ENCODE results near the gene BCR. TPM values are rescaled to one million over a fixed set of nuclear protein-coding genes. Genes with fewer than 3 reads are reported as not detected.

The BCR gene
- total and polyA plus RNA-seq, 7 donors, result 2.7 to 7.7 (median 6.5) TPM

- TF ChIP-seq, protein P1, sequence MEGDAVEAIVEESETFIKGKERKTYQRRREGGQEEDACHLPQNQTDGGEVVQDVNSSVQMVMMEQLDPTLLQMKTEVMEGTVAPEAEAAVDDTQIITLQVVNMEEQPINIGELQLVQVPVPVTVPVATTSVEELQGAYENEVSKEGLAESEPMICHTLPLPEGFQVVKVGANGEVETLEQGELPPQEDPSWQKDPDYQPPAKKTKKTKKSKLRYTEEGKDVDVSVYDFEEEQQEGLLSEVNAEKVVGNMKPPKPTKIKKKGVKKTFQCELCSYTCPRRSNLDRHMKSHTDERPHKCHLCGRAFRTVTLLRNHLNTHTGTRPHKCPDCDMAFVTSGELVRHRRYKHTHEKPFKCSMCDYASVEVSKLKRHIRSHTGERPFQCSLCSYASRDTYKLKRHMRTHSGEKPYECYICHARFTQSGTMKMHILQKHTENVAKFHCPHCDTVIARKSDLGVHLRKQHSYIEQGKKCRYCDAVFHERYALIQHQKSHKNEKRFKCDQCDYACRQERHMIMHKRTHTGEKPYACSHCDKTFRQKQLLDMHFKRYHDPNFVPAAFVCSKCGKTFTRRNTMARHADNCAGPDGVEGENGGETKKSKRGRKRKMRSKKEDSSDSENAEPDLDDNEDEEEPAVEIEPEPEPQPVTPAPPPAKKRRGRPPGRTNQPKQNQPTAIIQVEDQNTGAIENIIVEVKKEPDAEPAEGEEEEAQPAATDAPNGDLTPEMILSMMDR (IDR thresholded peaks at IDR 0.05), result no peak
- H3K27me3 ChIP-seq (ENCODE audit: insufficient read depth in 3 of 3, low read length in 2 of 3), result peaks cover 0 to 25% (median 6%) of the 10 kb centered on the region in 3 donors
- DNase-seq (no peak), ATAC-seq (no peak)
- H3K4me1 ChIP-seq, result no peaks in the 10 kb centered on the region
- no peak overlapping the region for H3K4me3 ChIP-seq
- intact Hi-C loops (cut with DNase I), result no loop called here
- no peaks in the 10 kb centered on the region for H3K9me3 ChIP-seq
- H3K36me3 ChIP-seq (ENCODE audit: insufficient read depth in 1 of 2, low read depth in 1 of 2), result no peaks in the 10 kb centered on the region
- H3K27ac ChIP-seq, result no peak overlapping the region
- WGBS, 3 donors, result 37 to 50% (median 47%) methylated on average over 8 of the region's 8 CpGs
Measured at GRCh38 chr22:23245799-23246136, 65.5 kb downstream of the BCR start.

- Histone ChIP-seq H3K4me3 (no peak overlapping the region), H3K9me3 (no peaks in the 10 kb centered on the region), H3K36me3 (ENCODE audit: insufficient read depth in 1 of 2, low read depth in 1 of 2) (no peaks in the 10 kb centered on the region), H3K27me3 (ENCODE audit: insufficient read depth in 3 of 3, low read length in 2 of 3) (peaks cover 0 to 20% (median 6%) of the 10 kb centered on the region in 3 donors), H3K27ac (no peak overlapping the region), H3K4me1 (no peaks in the 10 kb centered on the region)
- peak in 1 of 2 donors; percentile 31 for DNase-seq
- ATAC-seq, result no peak
- 89 to 91% (median 91%) methylated on average over 13 of the region's 13 CpGs for WGBS, 3 donors
- TF ChIP-seq, protein P1 (IDR thresholded peaks at IDR 0.05), result no peak
- intact Hi-C loops (cut with DNase I), result no loop called here
Measured at GRCh38 chr22:23246982-23247766, 66.9 kb downstream of the BCR start.

DNA sequence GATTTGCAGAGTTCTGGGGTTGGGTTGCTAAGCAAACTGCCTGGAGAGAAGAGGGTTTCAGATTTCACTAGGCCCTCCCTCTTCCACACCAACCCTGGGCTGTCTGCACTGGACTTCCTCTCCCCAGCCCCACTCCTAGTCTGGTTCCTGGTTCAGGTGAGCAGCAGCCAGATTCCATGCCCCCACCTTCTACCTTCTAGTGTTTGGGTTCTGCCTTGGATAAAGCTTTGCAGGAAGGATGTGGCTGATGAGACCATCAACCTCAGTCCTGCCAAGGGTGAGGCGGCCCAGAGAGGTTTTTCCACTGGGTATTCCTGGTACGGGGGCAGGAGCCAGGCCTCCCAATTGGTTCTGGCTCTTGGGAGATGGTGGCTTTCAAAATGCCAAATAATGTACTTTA, 68.3 kb downstream of the BCR start:
- H3K27ac ChIP-seq, result no peak overlapping the region
- no peaks in the 10 kb centered on the region for H3K36me3 ChIP-seq (ENCODE audit: insufficient read depth in 1 of 2, low read depth in 1 of 2)
- DNase-seq (peak in 1 of 2 donors; percentile 20), ATAC-seq (no peak)
- H3K27me3 ChIP-seq (ENCODE audit: insufficient read depth in 3 of 3, low read length in 2 of 3), result peaks cover 0 to 14% (median 6%) of the 10 kb centered on the region in 3 donors
- H3K4me3 ChIP-seq, result no peak overlapping the region
- 81 to 89% (median 86%) methylated on average over 2 of the region's 2 CpGs for WGBS, 3 donors
- no peaks in the 10 kb centered on the region for H3K9me3 ChIP-seq
- TF ChIP-seq, protein P1 (IDR thresholded peaks at IDR 0.05), result no peak
- no peaks in the 10 kb centered on the region for H3K4me1 ChIP-seq
- intact Hi-C loops (cut with DNase I), result no loop called here

DNA sequence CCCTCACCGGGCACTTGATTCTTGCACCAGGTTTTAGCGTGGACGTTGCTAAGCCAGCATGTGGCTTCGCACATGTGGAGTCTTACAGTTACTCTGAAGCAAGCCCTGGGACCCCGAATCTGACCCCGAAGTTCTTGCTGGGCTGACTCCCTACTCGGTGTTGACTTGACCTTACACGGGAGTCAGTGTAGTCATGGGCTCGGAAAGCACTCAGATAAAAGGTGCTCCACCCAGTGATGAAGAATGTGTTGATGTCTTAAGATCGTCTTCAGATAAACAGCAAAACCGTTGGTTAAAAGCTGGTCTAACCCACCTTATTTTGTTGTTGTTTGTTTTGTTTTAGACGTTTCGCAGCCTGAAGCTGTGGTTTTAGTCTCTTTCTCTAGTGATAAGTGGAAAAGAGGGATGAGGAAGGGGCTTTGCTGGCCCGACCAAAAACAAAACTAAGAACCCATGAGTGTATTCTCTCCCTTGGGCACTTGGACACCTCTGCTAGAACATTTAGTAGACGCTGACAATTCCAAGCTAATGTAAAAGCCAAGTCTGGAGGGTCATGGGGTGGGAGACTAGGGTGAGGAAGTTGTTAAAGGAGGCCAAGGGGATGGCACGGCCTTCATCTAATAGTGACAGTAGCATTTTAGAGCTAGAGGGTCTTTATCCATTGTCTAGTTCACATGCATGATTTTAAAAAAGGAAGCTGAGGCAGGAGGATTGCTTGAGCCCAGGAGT, 69.9 kb downstream of the BCR start:
- Histone ChIP-seq H3K4me1 (no peaks in the 10 kb centered on the region), H3K27me3 (ENCODE audit: insufficient read depth in 3 of 3, low read length in 2 of 3) (peaks cover 0 to 6% (median 6%) of the 10 kb centered on the region in 3 donors), H3K27ac (no peak overlapping the region), H3K4me3 (no peak overlapping the region), H3K9me3 (no peaks in the 10 kb centered on the region), H3K36me3 (ENCODE audit: insufficient read depth in 1 of 2, low read depth in 1 of 2) (no peaks in the 10 kb centered on the region)
- intact Hi-C loops (cut with DNase I), result no loop called here
- ATAC-seq (no peak), DNase-seq (no peak)
- WGBS, 3 donors, result 89 to 92% (median 92%) methylated on average over 16 of the region's 16 CpGs
- TF ChIP-seq, protein P1 (IDR thresholded peaks at IDR 0.05), result no peak
